Jurkat, Clone E6-1 (cell line): ENCODE measurements around the gene BLACAT1.

Experiments
- DNase-seq: peaks from one replicate; pipeline ENCODE4 v3.0.0-alpha.2; 2011; ENCODE audit warnings: low read depth, low spot score
- H3K4me3 ChIP-seq: 2 replicates; pipeline ENCODE4 v1.5.1; 2011; ENCODE audit warnings: mild to moderate bottlenecking, low read length, control low read depth, moderate library complexity

The BLACAT1 gene

GRCh38 chr1:205465392-205465791, 9.5 kb upstream of the BLACAT1 start:
- no peak overlapping the region for H3K4me3 ChIP-seq
- DNase-seq, result no peak

- DNase-seq, result peak; percentile 39
- H3K4me3 ChIP-seq, result no peak overlapping the region
Measured at GRCh38 chr1:205458777-205459566, 3.1 kb upstream of the BLACAT1 start.

GRCh38 chr1:205456868-205457745, 1.3 kb upstream of the BLACAT1 start:
- no peak for DNase-seq
- H3K4me3 ChIP-seq, result no peak overlapping the region

GRCh38 chr1:205456383-205456867, 580 bp upstream of the BLACAT1 start:
- no peak overlapping the region for H3K4me3 ChIP-seq
- no peak for DNase-seq

GRCh38 chr1:205454903-205455335, 926 bp downstream of the BLACAT1 start:
- no peak overlapping the region for H3K4me3 ChIP-seq
- no peak for DNase-seq

- no peak overlapping the region for H3K4me3 ChIP-seq
- DNase-seq, result no peak
Measured at GRCh38 chr1:205453466-205453865, 2.4 kb downstream of the BLACAT1 start.

GRCh38 chr1:205452933-205453332, 2.9 kb downstream of the BLACAT1 start:
- DNase-seq, result no peak
- H3K4me3 ChIP-seq, result no peak overlapping the region

- DNase-seq, result no peak
- H3K4me3 ChIP-seq, result no peak overlapping the region
Measured at GRCh38 chr1:205452364-205452763, 3.5 kb downstream of the BLACAT1 start.

- no peak for DNase-seq
- no peak overlapping the region for H3K4me3 ChIP-seq
Measured at GRCh38 chr1:205451759-205452164, 4.1 kb downstream of the BLACAT1 start.

GRCh38 chr1:205451202-205451601, 4.6 kb downstream of the BLACAT1 start:
- H3K4me3 ChIP-seq, result no peak overlapping the region

GRCh38 chr1:205450448-205450847, 5.4 kb downstream of the BLACAT1 start:
- DNase-seq, result no peak
- H3K4me3 ChIP-seq, result no peak overlapping the region

More at GRCh38 chr1:205451202-205451601, 4.6 kb downstream of the BLACAT1 start:
- DNase-seq, result no peak

- H3K4me3 ChIP-seq, result no peak overlapping the region
- DNase-seq, result no peak
Measured at GRCh38 chr1:205449750-205450443, 5.9 kb downstream of the BLACAT1 start.

GRCh38 chr1:205449254-205449749, 6.5 kb downstream of the BLACAT1 start:
- no peak overlapping the region for H3K4me3 ChIP-seq
- DNase-seq, result no peak

- H3K4me3 ChIP-seq, result no peak overlapping the region
- no peak for DNase-seq
Measured at GRCh38 chr1:205448540-205449253, 7.1 kb downstream of the BLACAT1 start.

- DNase-seq, result no peak
- H3K4me3 ChIP-seq, result no peak overlapping the region
Measured at GRCh38 chr1:205447457-205448341, 8.1 kb downstream of the BLACAT1 start.

GRCh38 chr1:205446828-205447227, 9.0 kb downstream of the BLACAT1 start:
- H3K4me3 ChIP-seq, result no peak overlapping the region
- DNase-seq, result no peak

GRCh38 chr1:205445646-205445935, 10.3 kb downstream of the BLACAT1 start:
- no peak for DNase-seq
- H3K4me3 ChIP-seq, result no peak overlapping the region
